Esophagus (tissue), 2 donors: ENCODE results near the gene KIAA0753. TPM values are rescaled to one million over a fixed set of nuclear protein-coding genes. Genes with fewer than 3 reads are reported as not detected.

Experiments used
- H3K27ac ChIP-seq, 2 donors: one replicate each; pipeline ENCODE4 v1.5.1; 2013; ENCODE audit warnings: low read depth in 2 of 2, mild to moderate bottlenecking in 2 of 2, inconsistent platforms in 1 of 2, low read length in 1 of 2, moderate library complexity in 1 of 2
- H3K27me3 ChIP-seq, 2 donors: one replicate each; pipeline ENCODE4 v1.6.1; 2013; ENCODE audit warnings: low read length in 2 of 2, control low read depth in 1 of 2, mild to moderate bottlenecking in 1 of 2; ENCODE audit not compliant: insufficient read depth in 2 of 2, control insufficient read depth in 1 of 2
- H3K36me3 ChIP-seq, 2 donors: one replicate each; pipeline ENCODE4 v1.6.1; 2013; ENCODE audit warnings: low read length in 1 of 2; ENCODE audit not compliant: control insufficient read depth in 2 of 2, insufficient read depth in 2 of 2
- H3K4me1 ChIP-seq, 2 donors: one replicate each; pipeline ENCODE4 v1.6.1; 2013; ENCODE audit warnings: low read length in 1 of 2; ENCODE audit not compliant: control insufficient read depth in 2 of 2, insufficient read depth in 2 of 2
- H3K4me3 ChIP-seq, 2 donors: one replicate each; pipeline ENCODE4 v1.5.1; 2013; ENCODE audit warnings: low read length in 2 of 2, mild to moderate bottlenecking in 2 of 2, low read depth in 1 of 2, moderate library complexity in 1 of 2
- H3K9me3 ChIP-seq, 2 donors: one replicate each; pipeline ENCODE4 v1.6.1; 2013; ENCODE audit warnings: mild to moderate bottlenecking in 2 of 2, low read depth in 1 of 2, low read length in 1 of 2, moderate library complexity in 1 of 2; ENCODE audit not compliant: control insufficient read depth in 2 of 2, insufficient read depth in 1 of 2
- WGBS, 2 donors: extraction: QIAGEN DNeasy Blood & Tissue Kit; methylation state at CpG; one replicate each; pipeline ENCODE4 v1.1.7; 2013; 5-methylcytosine and 5-hydroxymethylcytosine counted together
- polyA plus RNA-seq, 2 donors: library from polyadenylated mRNA; stranded (reverse); fragments of 200-250 nt; gene quantifications; one replicate each; pipeline ENCODE4 v1.2.3, GENCODE V29; 2013
- donor health status: healthy with polysubstance abuse.
- donor health status: Bipolar disorder and iron deficiency.

Gene KIAA0753
- polyA plus RNA-seq, 2 donors, result 5.8 to 6.7 TPM

DNA sequence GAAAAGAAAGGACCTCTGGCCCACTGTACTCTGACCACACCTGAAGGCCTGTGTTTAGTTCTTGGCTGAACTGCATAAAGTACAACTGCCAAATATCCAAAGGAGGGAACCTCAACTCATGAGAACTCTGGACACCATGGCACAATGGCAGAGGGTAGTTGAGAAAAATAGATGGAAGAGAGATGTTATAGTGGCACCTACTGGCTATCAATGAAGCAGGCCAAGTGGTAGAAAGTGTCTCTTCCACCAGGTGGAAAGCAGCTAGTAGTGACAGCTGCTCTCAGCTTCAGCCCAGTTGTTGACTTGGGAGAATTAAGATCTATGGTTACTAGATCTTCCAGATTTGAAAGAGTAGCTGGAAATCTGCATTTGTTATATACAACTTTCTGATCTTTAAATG, 7.7 kb upstream of the KIAA0753 start:
- Histone ChIP-seq H3K27me3 (no peaks in the 10 kb centered on the region), H3K9me3 (no peaks in the 10 kb centered on the region), H3K4me3 (no peak overlapping the region), H3K36me3 (peaks cover 0 to 5% of the 10 kb centered on the region in 2 donors), H3K4me1 (peaks cover 0 to 5% of the 10 kb centered on the region in 2 donors), H3K27ac (no peak overlapping the region)

DNA sequence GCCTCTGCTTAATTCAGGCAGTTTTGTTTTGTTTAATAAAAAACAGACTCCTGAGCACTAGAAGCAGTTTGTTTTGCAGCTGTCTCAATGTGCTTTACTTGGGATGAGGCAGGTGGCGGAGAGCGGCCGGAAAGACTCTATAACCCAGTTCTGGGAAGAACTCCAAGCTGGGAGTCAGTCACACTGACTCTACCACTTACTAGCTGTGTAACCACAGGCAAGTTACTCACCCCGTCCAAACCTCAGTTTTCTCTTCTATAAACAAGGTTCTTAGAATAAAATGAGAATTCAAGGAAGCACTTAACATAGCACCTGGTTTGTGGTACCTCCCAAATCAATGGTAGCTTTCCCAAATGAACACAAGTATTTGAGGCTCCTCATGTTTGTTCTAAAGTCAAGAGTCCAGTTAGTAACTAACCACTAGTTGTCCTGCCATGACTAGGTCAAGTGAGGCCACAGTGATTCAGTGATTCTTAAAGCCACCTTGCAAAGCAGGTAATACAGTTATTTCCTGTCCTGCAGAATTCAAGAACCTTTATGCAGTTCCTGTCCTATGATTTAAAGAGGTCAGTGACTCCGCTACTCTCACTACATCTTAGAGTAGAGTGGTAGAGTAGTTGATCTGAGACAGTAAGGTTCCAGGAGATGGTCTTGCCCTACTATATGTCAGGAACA, 3.1 kb upstream of the KIAA0753 start:
- no peaks in the 10 kb centered on the region for H3K9me3 ChIP-seq
- H3K4me3 ChIP-seq, result no peak overlapping the region
- H3K4me1 ChIP-seq, result peaks cover 9% of the 10 kb centered on the region in 2 donors

DNA sequence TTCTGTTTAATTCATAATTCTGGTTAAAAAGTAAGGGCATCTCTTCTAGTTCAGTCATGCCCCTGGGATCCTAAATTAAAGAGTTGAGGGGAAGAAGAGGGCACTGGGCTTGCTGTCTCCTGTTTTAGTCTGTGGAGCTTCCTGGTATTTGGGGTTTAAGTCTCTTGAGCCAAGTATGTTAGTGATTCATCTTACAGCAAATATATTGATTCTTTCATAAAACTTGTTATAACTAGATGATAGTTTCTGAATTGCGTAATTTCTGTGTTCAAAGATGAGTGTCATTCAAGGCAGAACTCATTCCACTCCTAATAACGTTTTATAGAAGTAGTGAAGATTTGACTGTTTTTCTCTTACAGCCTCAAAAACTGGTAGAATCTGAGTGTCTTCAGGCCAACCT, 2.1 kb upstream of the KIAA0753 start:
- 34 to 44% methylated on average over 2 of the region's 2 CpGs for WGBS, 2 donors
- Histone ChIP-seq H3K9me3 (no peaks in the 10 kb centered on the region), H3K27ac (no peak overlapping the region), H3K36me3 (peaks cover 0 to 2% of the 10 kb centered on the region in 2 donors), H3K4me3 (peak overlapping the region in 1 of 2 donors; percentile 97), H3K27me3 (no peaks in the 10 kb centered on the region), H3K4me1 (peaks cover 11 to 16% of the 10 kb centered on the region in 2 donors)

More for the DNA sequence above, 3.1 kb upstream of the KIAA0753 start:
- H3K27me3 ChIP-seq, result no peaks in the 10 kb centered on the region
- H3K27ac ChIP-seq, result peak overlapping the region; percentile 20 to 47
- 60 to 78% methylated on average over 5 of the region's 5 CpGs for WGBS, 2 donors
- peaks cover 0 to 5% of the 10 kb centered on the region in 2 donors for H3K36me3 ChIP-seq

DNA sequence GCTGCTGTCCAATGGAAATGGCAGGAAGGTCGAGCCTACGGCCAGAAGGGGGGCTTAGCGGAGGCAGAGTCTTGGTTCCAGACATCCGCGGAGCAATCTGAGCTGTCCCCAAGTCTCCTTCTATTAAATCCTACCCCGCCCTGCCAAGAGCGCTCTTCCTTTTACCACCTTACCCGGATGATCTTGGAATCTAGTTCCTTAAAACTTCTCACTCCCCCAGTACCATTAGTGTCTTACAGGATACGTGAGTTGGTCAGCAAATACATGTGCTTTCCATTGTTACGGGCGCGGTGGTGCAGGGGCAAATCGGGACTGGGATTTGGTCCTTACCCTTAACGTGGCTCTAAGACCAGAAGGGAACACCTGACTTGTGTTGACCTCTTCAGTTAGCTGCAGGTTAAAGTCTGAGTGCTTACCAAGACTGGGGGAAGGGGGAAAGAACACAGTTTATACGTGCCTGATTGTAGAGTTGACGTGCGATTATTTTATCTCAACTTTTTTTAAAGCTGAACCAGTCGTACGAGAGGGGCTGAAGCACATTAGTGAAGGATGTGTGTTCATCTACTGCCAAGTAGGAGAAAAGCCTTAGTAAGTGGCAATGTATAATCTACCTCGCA, 844 bp upstream of the KIAA0753 start:
- Histone ChIP-seq H3K4me3 (peak overlapping the region; percentile 92 to 97), H3K4me1 (peaks cover 11 to 16% of the 10 kb centered on the region in 2 donors), H3K36me3 (peaks cover under 1 to 2% of the 10 kb centered on the region in 2 donors), H3K27me3 (no peaks in the 10 kb centered on the region), H3K9me3 (no peaks in the 10 kb centered on the region), H3K27ac (peak overlapping the region; percentile 87 to 95)
- 2 to 3% methylated on average over 20 of the region's 20 CpGs for WGBS, 2 donors

DNA sequence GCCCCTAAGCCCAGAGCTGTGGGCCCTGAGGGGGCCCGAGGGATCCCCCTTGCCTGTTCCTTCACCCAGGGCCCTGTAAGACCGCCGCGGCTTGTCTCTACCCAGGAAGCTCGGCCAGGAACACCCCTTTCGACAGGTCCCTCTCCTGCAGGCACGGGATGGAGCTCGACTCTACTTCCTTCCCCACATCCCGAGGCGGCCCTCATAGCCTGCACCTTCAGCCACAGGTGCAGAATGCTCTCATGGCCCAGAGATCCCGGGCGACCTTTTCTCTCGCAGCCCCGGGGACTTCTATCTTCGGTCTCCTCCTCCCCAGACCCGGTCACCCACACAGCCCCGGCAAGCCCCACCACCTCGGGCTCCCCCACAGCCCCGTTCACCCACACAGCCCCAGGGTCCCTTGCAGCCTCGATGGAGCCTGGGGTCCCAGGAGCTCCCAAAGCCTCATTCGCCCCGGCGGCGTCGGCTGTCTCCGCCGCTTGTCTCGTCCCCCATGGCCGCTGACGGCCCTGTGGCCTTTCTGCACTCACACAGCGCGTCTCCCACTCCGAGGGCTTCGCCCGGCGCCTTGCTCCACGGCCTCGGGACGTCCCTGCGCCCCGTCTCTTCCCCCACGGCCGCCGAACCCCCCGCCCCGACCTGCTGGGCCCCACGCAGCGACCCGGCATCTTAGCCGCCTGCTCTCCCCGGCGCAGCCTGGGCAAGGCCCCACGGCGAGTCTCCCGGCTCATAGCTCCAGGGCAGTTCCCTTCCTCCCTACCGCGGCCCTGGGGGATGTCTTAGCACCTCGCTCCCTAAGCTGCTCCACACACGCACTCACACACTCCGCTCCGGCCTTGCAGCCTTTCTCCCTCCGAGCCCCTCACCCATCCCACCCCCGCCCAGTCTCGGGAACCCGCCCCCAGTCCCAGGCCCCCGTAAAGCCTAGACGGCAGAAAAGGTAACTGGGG, 650 bp downstream of the KIAA0753 start:
- no peaks in the 10 kb centered on the region for H3K9me3 ChIP-seq
- WGBS, 2 donors, result 1% methylated on average over 67 of the region's 67 CpGs

DNA sequence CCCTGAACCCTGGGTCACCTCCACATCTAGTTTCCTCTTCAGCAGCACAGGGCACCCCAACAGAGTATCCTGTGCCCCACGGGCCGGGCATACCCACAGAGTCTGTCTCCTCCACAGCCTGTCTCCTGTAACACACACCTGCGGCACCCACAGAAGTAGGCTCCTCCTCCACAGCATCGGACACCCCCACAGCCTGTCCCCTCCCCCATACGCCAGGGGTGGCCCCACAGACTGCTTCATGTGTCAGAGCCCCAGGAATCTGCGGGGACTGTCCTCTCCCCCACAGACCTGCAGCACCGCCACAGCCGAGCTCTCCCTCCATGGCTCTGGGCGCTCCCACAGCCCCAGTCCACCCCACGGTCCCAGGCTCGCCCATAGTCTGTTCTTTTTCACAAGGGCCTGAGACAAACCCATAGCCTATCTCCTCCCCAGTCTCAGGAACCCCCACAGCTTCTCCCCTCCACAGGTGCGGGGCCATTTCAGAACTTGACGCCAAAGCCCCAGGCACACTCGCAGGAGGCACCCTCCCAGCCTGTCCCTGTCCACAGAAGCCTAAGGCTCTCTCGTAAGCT, 1.4 kb downstream of the KIAA0753 start:
- WGBS, 2 donors, result 28 to 34% methylated on average over 13 to 15 of the region's 15 CpGs
- Histone ChIP-seq H3K4me1 (peaks cover 11 to 16% of the 10 kb centered on the region in 2 donors), H3K27ac (peak overlapping the region in 1 of 2 donors; percentile 3)

More for the DNA sequence above, 650 bp downstream of the KIAA0753 start:
- peaks cover 11 to 16% of the 10 kb centered on the region in 2 donors for H3K4me1 ChIP-seq
- H3K4me3 ChIP-seq, result peak overlapping the region; percentile 92 to 97
- H3K36me3 ChIP-seq, result peaks cover 2 to 3% of the 10 kb centered on the region in 2 donors
- H3K27me3 ChIP-seq, result no peaks in the 10 kb centered on the region
- H3K27ac ChIP-seq, result peak overlapping the region; percentile 87 to 95

DNA sequence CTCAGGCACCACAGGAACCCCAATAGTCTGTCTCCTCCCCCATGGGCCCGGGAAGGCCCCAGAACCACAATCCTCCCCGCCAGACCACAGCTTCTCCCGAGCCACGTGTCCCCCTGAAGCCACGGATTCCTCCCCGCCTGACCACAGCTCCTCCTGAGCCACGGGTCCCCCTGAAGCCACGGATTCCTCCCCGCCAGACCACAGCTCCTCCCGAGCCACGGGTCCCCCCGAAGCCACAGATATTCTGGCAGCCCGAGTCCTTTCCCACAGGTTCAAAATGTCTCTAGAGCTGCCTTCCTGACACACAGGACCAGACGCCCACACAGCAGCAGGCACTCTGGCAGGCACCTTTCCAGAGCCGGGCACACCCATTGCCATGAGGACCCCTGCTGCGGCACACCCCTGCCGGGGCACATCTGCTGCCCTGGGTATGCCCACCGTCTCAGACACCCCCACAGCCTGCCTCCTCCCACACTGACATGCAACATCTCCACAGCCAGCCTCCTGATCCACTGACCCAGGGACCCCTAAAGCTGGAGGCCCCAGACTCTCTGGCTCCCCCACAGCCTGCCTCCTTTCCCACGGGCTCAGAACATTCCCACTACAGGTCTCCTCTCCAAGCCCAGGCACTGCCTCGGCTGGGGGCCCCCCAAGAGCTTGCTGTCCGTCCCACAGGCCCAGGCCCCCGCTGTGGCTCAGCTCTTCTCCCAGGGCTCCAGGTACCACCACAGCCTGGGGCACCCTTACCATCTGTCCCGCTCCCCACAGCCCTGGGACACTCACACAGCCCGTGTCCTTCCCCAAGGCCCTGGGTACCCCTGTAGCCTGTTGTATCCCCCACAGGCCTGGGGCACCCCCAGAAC, 2.2 kb downstream of the KIAA0753 start:
- Histone ChIP-seq H3K36me3 (peaks cover 0 to 3% of the 10 kb centered on the region in 2 donors), H3K27ac (no peak overlapping the region), H3K4me3 (no peak overlapping the region), H3K27me3 (no peaks in the 10 kb centered on the region), H3K9me3 (no peaks in the 10 kb centered on the region), H3K4me1 (peaks cover 11 to 16% of the 10 kb centered on the region in 2 donors)
- WGBS, 2 donors, result 72 to 74% methylated on average over 24 of the region's 24 CpGs

More for the DNA sequence above, 1.4 kb downstream of the KIAA0753 start:
- H3K36me3 ChIP-seq, result peaks cover 0 to 3% of the 10 kb centered on the region in 2 donors
- H3K4me3 ChIP-seq, result peak overlapping the region; percentile 92 to 97
- no peaks in the 10 kb centered on the region for H3K27me3 ChIP-seq
- no peaks in the 10 kb centered on the region for H3K9me3 ChIP-seq

DNA sequence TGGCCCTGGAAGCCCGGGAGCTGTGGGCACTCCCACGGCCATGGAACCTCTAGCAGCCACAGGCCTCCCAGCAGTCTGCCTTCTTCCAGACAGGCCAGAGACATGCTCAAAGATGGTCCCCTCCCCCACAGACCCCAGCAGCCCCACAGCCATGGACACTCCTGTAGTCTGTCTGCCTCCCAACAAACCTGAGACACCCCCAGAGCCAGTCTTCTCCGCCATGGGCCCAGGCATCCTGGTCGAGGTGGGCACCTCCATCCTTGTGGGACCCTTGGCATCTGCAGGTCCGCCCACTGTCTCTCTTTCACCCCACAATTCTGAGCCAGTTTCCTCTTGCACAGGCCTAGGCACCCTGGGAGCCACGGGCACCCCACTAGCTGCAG, 3.1 kb downstream of the KIAA0753 start:
- H3K36me3 ChIP-seq, result peaks cover 0 to 3% of the 10 kb centered on the region in 2 donors
- H3K4me3 ChIP-seq, result no peak overlapping the region
- H3K27ac ChIP-seq, result no peak overlapping the region
- 95% methylated on average over 6 of the region's 6 CpGs for WGBS, 2 donors
- peaks cover 11 to 16% of the 10 kb centered on the region in 2 donors for H3K4me1 ChIP-seq
- no peaks in the 10 kb centered on the region for H3K9me3 ChIP-seq
- H3K27me3 ChIP-seq, result no peaks in the 10 kb centered on the region
